Measurements from ENCODE around the gene CHST11.
A peak's percentile ranks its signal among the peaks of the same experiment; 100 is the strongest.

Gene CHST11

DNA sequence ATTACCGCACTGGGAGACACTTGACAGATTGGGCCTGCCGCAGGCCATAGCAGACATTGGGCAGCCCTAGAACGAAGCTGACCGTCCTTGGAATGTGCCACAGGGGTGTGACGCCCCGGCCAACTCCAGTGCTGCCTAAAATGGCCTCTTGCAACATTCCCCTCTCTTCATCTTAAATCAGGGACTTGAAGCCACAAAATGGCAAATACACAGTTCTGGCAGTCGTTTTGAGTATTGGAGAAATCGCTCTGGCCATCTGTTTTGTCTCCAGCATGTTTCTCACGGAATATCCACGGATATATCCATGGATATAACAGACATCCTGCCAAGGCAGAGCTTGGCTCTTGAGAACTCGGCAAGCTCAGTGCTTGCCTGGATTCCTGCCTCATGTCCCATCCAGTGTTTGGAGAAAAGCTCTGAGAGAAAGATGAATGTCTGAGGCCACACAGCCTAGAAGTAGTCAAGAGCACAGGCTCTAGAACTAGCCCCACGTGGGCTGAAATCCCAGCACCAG is 158.4 kb downstream of the CHST11 start:
- H3K9me3 Mint-ChIP-seq (ENCODE audit: low read depth) = no peaks in the 10 kb centered on the region
- H3K36me3 Mint-ChIP-seq = peaks cover 4% of the 10 kb centered on the region
- H3K27ac Mint-ChIP-seq = no peak overlapping the region
- H3K4me3 Mint-ChIP-seq = no peak overlapping the region
- peaks cover 8% of the 10 kb centered on the region for H3K4me1 Mint-ChIP-seq (ENCODE audit: low read depth)
- no peaks in the 10 kb centered on the region for H3K27me3 Mint-ChIP-seq

DNA sequence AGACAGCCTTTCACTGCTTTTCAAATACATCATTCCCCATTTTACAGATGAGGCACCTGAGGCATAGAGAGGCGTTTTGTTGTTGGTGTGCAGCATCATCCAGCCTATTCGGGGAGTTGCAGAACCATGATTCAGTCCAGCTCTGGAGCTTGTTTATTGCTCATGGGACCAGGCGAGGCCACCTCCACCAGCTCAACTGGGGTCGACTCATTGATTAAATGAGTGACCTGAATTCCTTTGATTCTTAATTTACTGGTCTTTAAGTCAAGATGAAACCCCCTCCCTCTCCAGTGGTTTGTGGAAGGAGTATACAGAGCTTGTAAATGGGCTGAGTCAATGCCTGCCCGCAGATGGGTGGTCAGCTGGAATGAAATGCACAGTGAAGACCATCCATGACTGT is 161.9 kb downstream of the CHST11 start:
- no peaks in the 10 kb centered on the region for H3K9me3 Mint-ChIP-seq (ENCODE audit: low read depth)
- peaks cover 16% of the 10 kb centered on the region for H3K4me1 Mint-ChIP-seq (ENCODE audit: low read depth)
- no peak overlapping the region for H3K4me3 Mint-ChIP-seq
- no peaks in the 10 kb centered on the region for H3K27me3 Mint-ChIP-seq
- H3K27ac Mint-ChIP-seq = no peak overlapping the region
- H3K36me3 Mint-ChIP-seq = peaks cover 11% of the 10 kb centered on the region

GRCh38 chr12:104619305-104619704 is 162.6 kb downstream of the CHST11 start:
- no peaks in the 10 kb centered on the region for H3K27me3 Mint-ChIP-seq
- peaks cover 22% of the 10 kb centered on the region for H3K4me1 Mint-ChIP-seq (ENCODE audit: low read depth)
- no peak overlapping the region for H3K4me3 Mint-ChIP-seq
- peaks cover 11% of the 10 kb centered on the region for H3K36me3 Mint-ChIP-seq
- no peak overlapping the region for H3K27ac Mint-ChIP-seq
- H3K9me3 Mint-ChIP-seq (ENCODE audit: low read depth) = no peaks in the 10 kb centered on the region

DNA sequence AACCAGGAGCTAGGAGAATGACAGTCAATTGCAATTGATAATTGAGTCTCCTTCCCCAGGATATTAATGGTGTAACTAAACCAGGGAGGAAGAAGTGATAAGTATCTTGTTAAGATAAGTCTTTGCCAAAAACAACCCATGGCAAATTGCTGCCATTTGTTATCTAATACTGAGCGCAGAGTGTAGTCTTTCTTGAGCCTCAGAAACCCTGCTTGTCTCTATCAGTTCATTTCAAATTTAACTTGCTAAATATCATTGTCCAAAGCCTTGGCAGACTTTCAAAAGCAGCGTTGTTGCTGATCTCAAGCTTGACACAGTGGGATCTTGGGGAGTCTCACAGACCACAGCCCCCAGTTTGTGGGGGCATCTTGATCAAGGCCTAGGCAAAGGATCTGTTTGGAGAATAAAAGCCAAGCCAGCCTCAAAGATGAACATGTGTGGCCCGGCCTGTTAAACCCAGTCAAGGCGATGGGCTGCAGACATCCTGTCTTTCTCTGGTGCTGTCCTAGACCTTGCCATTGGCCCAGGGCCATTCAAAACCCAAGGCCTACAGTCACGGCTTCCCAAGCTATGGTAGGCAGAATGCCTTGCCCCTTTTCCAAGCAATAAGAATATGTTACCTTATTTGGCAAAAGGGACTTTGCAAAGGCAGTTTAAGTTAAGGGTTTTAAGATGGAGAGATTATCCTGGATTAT is 164.2 kb downstream of the CHST11 start:
- H3K27me3 Mint-ChIP-seq = no peaks in the 10 kb centered on the region
- no peak overlapping the region for H3K27ac Mint-ChIP-seq
- no peaks in the 10 kb centered on the region for H3K9me3 Mint-ChIP-seq (ENCODE audit: low read depth)
- no peak overlapping the region for H3K4me3 Mint-ChIP-seq
- peaks cover 21% of the 10 kb centered on the region for H3K4me1 Mint-ChIP-seq (ENCODE audit: low read depth)
- H3K36me3 Mint-ChIP-seq = peaks cover 11% of the 10 kb centered on the region

- Mint-ChIP-seq H3K36me3 (peaks cover 13% of the 10 kb centered on the region), H3K27ac (no peak overlapping the region), H3K27me3 (no peaks in the 10 kb centered on the region), H3K4me1 (ENCODE audit: low read depth) (peaks cover 21% of the 10 kb centered on the region), H3K9me3 (ENCODE audit: low read depth) (no peaks in the 10 kb centered on the region), H3K4me3 (no peak overlapping the region)
Observed at GRCh38 chr12:104622928-104623327, 166.2 kb downstream of the CHST11 start.

DNA sequence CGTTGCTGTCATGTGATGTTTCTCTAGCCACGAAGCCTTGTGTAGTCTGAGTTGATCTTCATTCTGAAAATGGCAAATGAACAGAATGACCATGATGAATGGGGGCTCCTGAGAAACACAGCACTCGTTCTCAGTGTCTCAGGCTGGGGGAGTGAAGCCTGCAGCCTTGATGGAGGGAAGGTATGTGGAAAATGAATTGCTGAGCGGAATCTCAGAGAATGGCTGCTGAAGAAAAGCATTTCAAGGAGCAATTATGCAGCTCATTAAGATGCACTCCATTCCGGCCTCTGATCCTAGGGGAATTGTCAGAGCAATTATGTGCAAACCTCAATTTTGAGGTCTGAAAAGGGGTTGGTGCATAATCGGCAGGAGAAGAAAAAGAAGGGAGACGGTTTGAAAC is 167.1 kb downstream of the CHST11 start:
- peaks cover 20% of the 10 kb centered on the region for H3K4me1 Mint-ChIP-seq (ENCODE audit: low read depth)
- H3K36me3 Mint-ChIP-seq = peaks cover 15% of the 10 kb centered on the region
- no peak overlapping the region for H3K27ac Mint-ChIP-seq
- H3K4me3 Mint-ChIP-seq = no peak overlapping the region
- no peaks in the 10 kb centered on the region for H3K9me3 Mint-ChIP-seq (ENCODE audit: low read depth)
- H3K27me3 Mint-ChIP-seq = no peaks in the 10 kb centered on the region

- Mint-ChIP-seq H3K27me3 (no peaks in the 10 kb centered on the region), H3K9me3 (ENCODE audit: low read depth) (no peaks in the 10 kb centered on the region), H3K4me1 (ENCODE audit: low read depth) (peaks cover 20% of the 10 kb centered on the region), H3K27ac (no peak overlapping the region), H3K36me3 (peaks cover 13% of the 10 kb centered on the region), H3K4me3 (no peak overlapping the region)
Observed at GRCh38 chr12:104624529-104624928, 167.8 kb downstream of the CHST11 start.

- H3K27ac Mint-ChIP-seq = no peak overlapping the region
- no peaks in the 10 kb centered on the region for H3K9me3 Mint-ChIP-seq (ENCODE audit: low read depth)
- peaks cover 9% of the 10 kb centered on the region for H3K36me3 Mint-ChIP-seq
- peaks cover 15% of the 10 kb centered on the region for H3K4me1 Mint-ChIP-seq (ENCODE audit: low read depth)
- no peak overlapping the region for H3K4me3 Mint-ChIP-seq
- no peaks in the 10 kb centered on the region for H3K27me3 Mint-ChIP-seq
Observed at GRCh38 chr12:104626069-104626837, 169.5 kb downstream of the CHST11 start.

- peaks cover 18% of the 10 kb centered on the region for H3K4me1 Mint-ChIP-seq (ENCODE audit: low read depth)
- H3K9me3 Mint-ChIP-seq (ENCODE audit: low read depth) = no peaks in the 10 kb centered on the region
- H3K27ac Mint-ChIP-seq = no peak overlapping the region
- peaks cover 7% of the 10 kb centered on the region for H3K36me3 Mint-ChIP-seq
- H3K4me3 Mint-ChIP-seq = no peak overlapping the region
- H3K27me3 Mint-ChIP-seq = no peaks in the 10 kb centered on the region
Observed at GRCh38 chr12:104627231-104627989, 170.7 kb downstream of the CHST11 start.

DNA sequence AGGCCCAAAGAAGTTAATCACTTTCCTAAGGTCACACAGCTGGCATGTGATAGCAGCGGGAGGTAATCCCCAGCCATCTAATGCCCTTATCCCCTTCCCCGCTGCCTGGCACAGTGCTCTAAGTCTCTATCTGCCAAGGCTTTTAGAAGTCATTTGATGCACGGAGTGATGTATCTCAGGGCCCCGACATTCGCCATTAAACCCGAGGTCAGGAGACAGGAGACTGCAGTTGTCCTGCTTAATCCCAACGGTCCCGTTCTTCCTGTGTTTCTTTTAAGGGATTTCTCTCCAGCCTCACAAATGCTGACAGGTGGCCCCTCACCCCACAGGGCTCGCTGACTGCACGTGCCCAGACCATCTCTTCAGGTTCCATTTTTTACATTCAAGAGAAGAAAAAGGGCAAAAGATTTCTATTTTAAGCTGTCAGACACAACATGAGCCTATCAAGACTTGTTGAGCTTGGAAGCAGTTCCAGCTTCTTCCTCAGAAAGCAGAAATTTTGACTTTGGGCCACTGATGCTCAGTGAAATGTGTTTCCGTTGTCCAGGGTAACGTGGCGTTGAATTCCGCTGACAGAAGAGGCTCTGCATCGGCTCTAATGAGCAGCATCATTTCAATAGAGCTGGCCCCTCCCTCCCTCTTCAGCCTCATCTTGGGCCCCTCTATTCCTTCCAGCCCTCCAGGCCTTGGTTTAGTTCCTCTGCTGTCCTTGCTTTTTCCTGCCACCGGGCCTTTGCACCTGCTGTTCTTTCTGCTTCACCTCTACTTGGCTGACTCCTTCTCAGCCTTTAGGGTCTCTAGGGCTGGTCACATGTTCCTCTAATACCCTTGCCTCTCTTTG is 171.5 kb downstream of the CHST11 start:
- H3K27ac Mint-ChIP-seq = no peak overlapping the region
- peaks cover 18% of the 10 kb centered on the region for H3K4me1 Mint-ChIP-seq (ENCODE audit: low read depth)
- no peaks in the 10 kb centered on the region for H3K9me3 Mint-ChIP-seq (ENCODE audit: low read depth)
- no peaks in the 10 kb centered on the region for H3K27me3 Mint-ChIP-seq
- peaks cover 6% of the 10 kb centered on the region for H3K36me3 Mint-ChIP-seq
- no peak overlapping the region for H3K4me3 Mint-ChIP-seq

GRCh38 chr12:104628831-104629135 is 172.0 kb downstream of the CHST11 start:
- H3K36me3 Mint-ChIP-seq = peaks cover 7% of the 10 kb centered on the region
- peak overlapping the region; percentile 28 for H3K27ac Mint-ChIP-seq
- no peak overlapping the region for H3K4me3 Mint-ChIP-seq
- H3K9me3 Mint-ChIP-seq (ENCODE audit: low read depth) = no peaks in the 10 kb centered on the region
- H3K27me3 Mint-ChIP-seq = no peaks in the 10 kb centered on the region
- peaks cover 16% of the 10 kb centered on the region for H3K4me1 Mint-ChIP-seq (ENCODE audit: low read depth)

GRCh38 chr12:104630230-104630670 is 173.5 kb downstream of the CHST11 start:
- Mint-ChIP-seq H3K4me3 (no peak overlapping the region), H3K9me3 (ENCODE audit: low read depth) (no peaks in the 10 kb centered on the region), H3K27me3 (no peaks in the 10 kb centered on the region), H3K36me3 (peaks cover 10% of the 10 kb centered on the region), H3K4me1 (ENCODE audit: low read depth) (peaks cover 16% of the 10 kb centered on the region), H3K27ac (no peak overlapping the region)

- Mint-ChIP-seq H3K4me3 (no peak overlapping the region), H3K27ac (no peak overlapping the region), H3K9me3 (ENCODE audit: low read depth) (no peaks in the 10 kb centered on the region), H3K27me3 (no peaks in the 10 kb centered on the region), H3K4me1 (ENCODE audit: low read depth) (peaks cover 16% of the 10 kb centered on the region), H3K36me3 (peaks cover 9% of the 10 kb centered on the region)
Observed at GRCh38 chr12:104631867-104632266, 175.1 kb downstream of the CHST11 start.

- peaks cover 19% of the 10 kb centered on the region for H3K4me1 Mint-ChIP-seq (ENCODE audit: low read depth)
- H3K27me3 Mint-ChIP-seq = no peaks in the 10 kb centered on the region
- H3K9me3 Mint-ChIP-seq (ENCODE audit: low read depth) = no peaks in the 10 kb centered on the region
- no peak overlapping the region for H3K27ac Mint-ChIP-seq
- H3K36me3 Mint-ChIP-seq = peaks cover 9% of the 10 kb centered on the region
- no peak overlapping the region for H3K4me3 Mint-ChIP-seq
Observed at GRCh38 chr12:104632724-104633201, 176.0 kb downstream of the CHST11 start.

Data from activated naive CD8-positive, alpha-beta T cell (primary cell).